ENCODE measurements around the gene SLC1A2. TPM values are rescaled to one million over a fixed set of nuclear protein-coding genes. Genes with fewer than 3 reads are reported as not detected.

The SLC1A2 gene
- total RNA-seq, 1 donor from 2014 or later, result 4.9 TPM

DNA sequence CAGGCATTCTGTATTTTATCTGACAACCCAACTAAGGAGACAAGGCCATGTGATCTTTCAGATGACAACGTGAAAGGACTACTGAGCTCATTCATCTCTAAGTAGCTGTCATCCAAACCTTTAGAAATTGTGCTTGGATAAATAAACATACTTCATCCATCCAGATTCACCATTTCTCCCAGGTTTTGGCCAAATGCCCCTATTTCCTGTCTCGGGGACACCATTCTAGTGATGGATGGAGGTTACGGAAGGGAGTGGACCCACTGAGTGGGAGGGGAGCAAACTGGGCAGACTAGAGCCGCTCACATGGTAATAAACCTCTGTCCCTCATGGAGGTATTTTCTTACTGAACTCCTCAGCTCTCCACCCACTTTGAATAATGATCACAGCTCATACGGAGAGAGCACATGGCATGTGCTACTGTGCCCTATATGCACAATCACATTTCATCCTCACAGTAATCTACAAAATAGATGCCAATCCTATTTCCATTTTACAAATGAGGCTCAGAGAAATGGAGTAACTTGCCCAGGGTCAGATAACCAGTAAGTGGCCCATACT is 114.4 kb downstream of the SLC1A2 start:
- H3K9me3 ChIP-seq (ENCODE audit: low read depth), result no peaks in the 10 kb centered on the region
- no peaks in the 10 kb centered on the region for H3K9me3 Mint-ChIP-seq
- H3K27me3 Mint-ChIP-seq (ENCODE audit: insufficient read depth, low read depth), result no peaks in the 10 kb centered on the region
- no peaks in the 10 kb centered on the region for H3K79me2 ChIP-seq (ENCODE audit: low read depth)
- peaks cover 5% of the 10 kb centered on the region for H3K4me1 Mint-ChIP-seq
- no peak overlapping the region for H3K9ac ChIP-seq
- H3K36me3 Mint-ChIP-seq, result no peaks in the 10 kb centered on the region
- no peaks in the 10 kb centered on the region for H4K20me1 ChIP-seq (ENCODE audit: low read depth)
- no peak overlapping the region for H2AFZ ChIP-seq (replicated peaks)
- H3K27me3 ChIP-seq, result no peaks in the 10 kb centered on the region
- TF ChIP-seq, protein P1, sequence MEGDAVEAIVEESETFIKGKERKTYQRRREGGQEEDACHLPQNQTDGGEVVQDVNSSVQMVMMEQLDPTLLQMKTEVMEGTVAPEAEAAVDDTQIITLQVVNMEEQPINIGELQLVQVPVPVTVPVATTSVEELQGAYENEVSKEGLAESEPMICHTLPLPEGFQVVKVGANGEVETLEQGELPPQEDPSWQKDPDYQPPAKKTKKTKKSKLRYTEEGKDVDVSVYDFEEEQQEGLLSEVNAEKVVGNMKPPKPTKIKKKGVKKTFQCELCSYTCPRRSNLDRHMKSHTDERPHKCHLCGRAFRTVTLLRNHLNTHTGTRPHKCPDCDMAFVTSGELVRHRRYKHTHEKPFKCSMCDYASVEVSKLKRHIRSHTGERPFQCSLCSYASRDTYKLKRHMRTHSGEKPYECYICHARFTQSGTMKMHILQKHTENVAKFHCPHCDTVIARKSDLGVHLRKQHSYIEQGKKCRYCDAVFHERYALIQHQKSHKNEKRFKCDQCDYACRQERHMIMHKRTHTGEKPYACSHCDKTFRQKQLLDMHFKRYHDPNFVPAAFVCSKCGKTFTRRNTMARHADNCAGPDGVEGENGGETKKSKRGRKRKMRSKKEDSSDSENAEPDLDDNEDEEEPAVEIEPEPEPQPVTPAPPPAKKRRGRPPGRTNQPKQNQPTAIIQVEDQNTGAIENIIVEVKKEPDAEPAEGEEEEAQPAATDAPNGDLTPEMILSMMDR (IDR thresholded peaks at IDR 0.05), result no peak
- TF ChIP-seq EZH2phosphoT487 (IDR thresholded peaks at IDR 0.05) (no peak), EZH2 (IDR thresholded peaks at IDR 0.05) (no peak)
- H3K4me3 Mint-ChIP-seq, result no peak overlapping the region
- DNase-seq (ENCODE audit: low spot score), result no peak
- no peaks in the 10 kb centered on the region for H3K36me3 ChIP-seq
- H3F3A ChIP-seq (ENCODE audit: low read depth), result no peaks in the 10 kb centered on the region
- no peaks in the 10 kb centered on the region for H3K4me1 ChIP-seq
- no peak overlapping the region for H3K4me3 ChIP-seq
- H3K27ac ChIP-seq, result no peak overlapping the region
- H3K4me2 ChIP-seq, result no peak overlapping the region
- H3K27ac Mint-ChIP-seq, result no peak overlapping the region

DNA sequence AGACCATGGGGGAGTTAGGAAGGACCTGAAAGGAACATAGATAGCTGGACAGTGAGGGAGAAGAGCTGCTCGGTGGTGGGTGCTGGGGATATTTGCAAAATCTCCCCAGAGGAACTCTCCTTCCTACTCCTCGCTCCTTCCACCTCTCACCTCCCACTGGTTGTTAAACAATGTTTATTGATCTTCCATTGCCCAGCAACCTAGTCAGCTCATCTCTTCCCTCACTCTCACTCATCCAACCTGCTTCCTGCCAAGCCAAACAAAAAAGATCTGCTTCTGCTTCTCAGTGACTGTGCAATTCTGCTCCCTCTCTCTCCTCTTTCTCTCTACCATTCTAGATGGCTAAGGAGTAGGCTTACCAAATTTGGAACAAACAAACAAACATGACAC is 115.0 kb downstream of the SLC1A2 start:
- no peaks in the 10 kb centered on the region for H3K79me2 ChIP-seq (ENCODE audit: low read depth)
- no peak for DNase-seq (ENCODE audit: low spot score)
- no peak overlapping the region for H2AFZ ChIP-seq (replicated peaks)
- no peaks in the 10 kb centered on the region for H3K4me1 ChIP-seq
- H3K27me3 ChIP-seq, result no peaks in the 10 kb centered on the region
- H3K9me3 ChIP-seq (ENCODE audit: low read depth), result no peaks in the 10 kb centered on the region
- no peaks in the 10 kb centered on the region for H3K36me3 Mint-ChIP-seq
- no peak overlapping the region for H3K4me3 ChIP-seq
- H3K4me1 Mint-ChIP-seq, result peaks cover 5% of the 10 kb centered on the region
- H3K27me3 Mint-ChIP-seq (ENCODE audit: insufficient read depth, low read depth), result no peaks in the 10 kb centered on the region
- no peak for TF ChIP-seq EZH2phosphoT487 (IDR thresholded peaks at IDR 0.05)
- TF ChIP-seq, protein P1 (IDR thresholded peaks at IDR 0.05), result no peak
- TF ChIP-seq EZH2 (IDR thresholded peaks at IDR 0.05), result no peak
- H3F3A ChIP-seq (ENCODE audit: low read depth), result no peaks in the 10 kb centered on the region
- no peak overlapping the region for H3K4me3 Mint-ChIP-seq
- no peak overlapping the region for H3K9ac ChIP-seq
- no peak overlapping the region for H3K27ac Mint-ChIP-seq
- H3K4me2 ChIP-seq, result no peak overlapping the region
- H4K20me1 ChIP-seq (ENCODE audit: low read depth), result no peaks in the 10 kb centered on the region
- H3K27ac ChIP-seq, result no peak overlapping the region
- no peaks in the 10 kb centered on the region for H3K36me3 ChIP-seq
- H3K9me3 Mint-ChIP-seq, result no peaks in the 10 kb centered on the region

DNA sequence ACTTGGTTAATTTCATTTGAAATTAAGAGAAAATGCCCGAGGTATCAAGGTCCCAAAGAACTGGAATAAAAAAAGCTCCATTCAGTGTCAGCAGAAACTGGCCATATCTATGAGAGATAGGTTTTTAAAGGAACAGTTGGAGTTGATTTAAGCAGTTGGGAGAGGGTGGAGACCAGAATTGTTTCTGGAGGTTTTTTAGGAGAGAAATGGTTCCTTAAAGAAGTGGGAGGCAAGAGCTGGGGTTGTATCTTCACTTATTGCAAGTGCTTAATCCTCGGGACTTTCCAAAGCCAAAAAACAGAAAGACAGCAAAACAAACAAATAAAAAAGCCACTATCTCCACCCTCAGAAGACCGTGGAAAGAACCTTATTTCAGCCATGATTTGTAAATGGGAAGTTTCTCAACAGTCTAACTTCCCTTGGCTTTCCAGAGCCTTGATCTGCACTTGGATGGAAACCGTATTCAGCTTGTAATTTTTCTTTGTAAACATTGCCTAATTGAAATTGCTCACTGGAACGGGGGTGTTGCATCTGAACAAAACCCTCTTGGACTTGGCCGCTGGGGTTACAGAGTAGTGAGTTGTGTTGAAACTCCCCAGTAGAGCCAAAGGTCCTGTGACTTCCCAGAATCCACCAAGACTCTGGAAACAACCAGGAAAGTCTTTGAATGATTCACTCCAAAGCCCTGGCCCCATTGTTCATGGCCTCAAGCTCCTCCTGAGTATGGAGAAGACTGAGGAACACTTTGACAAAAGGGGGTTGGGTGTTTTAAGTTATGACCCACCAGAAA is 115.6 kb downstream of the SLC1A2 start:
- no peak overlapping the region for H3K4me3 Mint-ChIP-seq
- Histone ChIP-seq H4K20me1 (ENCODE audit: low read depth) (no peaks in the 10 kb centered on the region), H3K9me3 (ENCODE audit: low read depth) (no peaks in the 10 kb centered on the region), H3K4me3 (no peak overlapping the region), H3K27me3 (no peaks in the 10 kb centered on the region), H3K9ac (no peak overlapping the region), H3K4me1 (no peaks in the 10 kb centered on the region), H3K36me3 (no peaks in the 10 kb centered on the region), H3K27ac (no peak overlapping the region), H2AFZ (replicated peaks) (no peak overlapping the region), H3K4me2 (no peak overlapping the region), H3K79me2 (ENCODE audit: low read depth) (no peaks in the 10 kb centered on the region), H3F3A (ENCODE audit: low read depth) (no peaks in the 10 kb centered on the region)
- no peak for TF ChIP-seq EZH2 (IDR thresholded peaks at IDR 0.05)
- TF ChIP-seq, protein P1 (IDR thresholded peaks at IDR 0.05), result no peak
- no peak for TF ChIP-seq EZH2phosphoT487 (IDR thresholded peaks at IDR 0.05)
- no peaks in the 10 kb centered on the region for H3K9me3 Mint-ChIP-seq
- H3K27ac Mint-ChIP-seq, result no peak overlapping the region
- H3K36me3 Mint-ChIP-seq, result no peaks in the 10 kb centered on the region
- no peaks in the 10 kb centered on the region for H3K27me3 Mint-ChIP-seq (ENCODE audit: insufficient read depth, low read depth)
- DNase-seq (ENCODE audit: low spot score), result no peak
- peaks cover 5% of the 10 kb centered on the region for H3K4me1 Mint-ChIP-seq

Measured in neural progenitor cell (in vitro differentiated cells).